ENCODE measurements around the gene IMPA2.
"Not testable (repeated sequence)": the region's sequence is repeated elsewhere in the genome, so short reads cannot be mapped to it uniquely, and the experiment has no call there.

IMPA2 gene

GRCh38 chr18:12052866-12053265 is 71.6 kb downstream of the IMPA2 start:
- DNase-seq = no peak

- DNase-seq = peak; percentile 37
Observed at GRCh38 chr18:12053289-12053688, 72.0 kb downstream of the IMPA2 start.

- DNase-seq = no peak
Observed at GRCh38 chr18:12056034-12056883, 75.0 kb downstream of the IMPA2 start.

GRCh38 chr18:12056884-12057402 is 75.6 kb downstream of the IMPA2 start:
- no peak for DNase-seq

- DNase-seq = no peak
Observed at GRCh38 chr18:12057419-12058039, 76.2 kb downstream of the IMPA2 start.

- no peak for DNase-seq
Observed at GRCh38 chr18:12059334-12060181, 78.3 kb downstream of the IMPA2 start.

- no peak for DNase-seq
Observed at GRCh38 chr18:12060182-12060870, 79.0 kb downstream of the IMPA2 start.

- no peak for DNase-seq
Observed at GRCh38 chr18:12061685-12062084, 80.4 kb downstream of the IMPA2 start.

- no peak for DNase-seq
Observed at GRCh38 chr18:12062974-12063373, 81.7 kb downstream of the IMPA2 start.

- no peak for DNase-seq
Observed at GRCh38 chr18:12064086-12064763, 82.9 kb downstream of the IMPA2 start.

- no peak for DNase-seq
Observed at GRCh38 chr18:12065397-12065796, 84.1 kb downstream of the IMPA2 start.

GRCh38 chr18:12066910-12067511 is 85.7 kb downstream of the IMPA2 start:
- no peak for DNase-seq

GRCh38 chr18:12067671-12068070 is 86.4 kb downstream of the IMPA2 start:
- DNase-seq = no peak

GRCh38 chr18:12068316-12068949 is 87.1 kb downstream of the IMPA2 start:
- DNase-seq = not testable (repeated sequence)

- no peak for DNase-seq
Observed at GRCh38 chr18:12068950-12069320, 87.6 kb downstream of the IMPA2 start.

- not testable (repeated sequence) for DNase-seq
Observed at GRCh38 chr18:12071066-12071465, 89.8 kb downstream of the IMPA2 start.

- no peak for DNase-seq
Observed at GRCh38 chr18:12072996-12073395, 91.7 kb downstream of the IMPA2 start.

- DNase-seq = peak; percentile 13
Observed at GRCh38 chr18:12074736-12075135, 93.4 kb downstream of the IMPA2 start.

- no peak for DNase-seq
Observed at GRCh38 chr18:12076424-12077140, 95.3 kb downstream of the IMPA2 start.

- DNase-seq = not testable (repeated sequence)
Observed at GRCh38 chr18:12077994-12078393, 96.7 kb downstream of the IMPA2 start.
